ENCODE measurements around the gene HLA-DOB. TPM values are rescaled to one million over a fixed set of nuclear protein-coding genes. Genes with fewer than 3 reads are reported as not detected.
A peak's percentile ranks its signal among the peaks of the same experiment; 100 is the strongest.

HLA-DOB gene
- total RNA-seq, 1 donor from 2014 or later, result not detected

GRCh38 chr6:32842690-32843089 lies 25.9 kb upstream of the HLA-DOB start:
- no peak for TF ChIP-seq CTCF (IDR thresholded peaks at IDR 0.05; ENCODE audit: insufficient read depth, low read length, poor library complexity, severe bottlenecking)
- H3K4me3 ChIP-seq (ENCODE audit: low read depth, low read length), result no peak overlapping the region
- no peaks in the 10 kb centered on the region for H3K27me3 ChIP-seq (ENCODE audit: control insufficient read depth, insufficient read depth, low read length)
- DNase-seq (ENCODE audit: low read depth), result no peak
- no peaks in the 10 kb centered on the region for H3K36me3 ChIP-seq (ENCODE audit: control insufficient read depth, insufficient read depth, low read length)

GRCh38 chr6:32842021-32842650 lies 25.3 kb upstream of the HLA-DOB start:
- no peaks in the 10 kb centered on the region for H3K36me3 ChIP-seq (ENCODE audit: control insufficient read depth, insufficient read depth, low read length)
- no peak for DNase-seq (ENCODE audit: low read depth)
- no peak for TF ChIP-seq CTCF (IDR thresholded peaks at IDR 0.05; ENCODE audit: insufficient read depth, low read length, poor library complexity, severe bottlenecking)
- H3K4me3 ChIP-seq (ENCODE audit: low read depth, low read length), result no peak overlapping the region
- H3K27me3 ChIP-seq (ENCODE audit: control insufficient read depth, insufficient read depth, low read length), result no peaks in the 10 kb centered on the region

- no peak for DNase-seq (ENCODE audit: low read depth)
- no peak for TF ChIP-seq CTCF (IDR thresholded peaks at IDR 0.05; ENCODE audit: insufficient read depth, low read length, poor library complexity, severe bottlenecking)
- H3K27me3 ChIP-seq (ENCODE audit: control insufficient read depth, insufficient read depth, low read length), result no peaks in the 10 kb centered on the region
- no peaks in the 10 kb centered on the region for H3K36me3 ChIP-seq (ENCODE audit: control insufficient read depth, insufficient read depth, low read length)
- no peak overlapping the region for H3K4me3 ChIP-seq (ENCODE audit: low read depth, low read length)
Observed at GRCh38 chr6:32840604-32841246, 23.9 kb upstream of the HLA-DOB start.

- no peak overlapping the region for H3K4me3 ChIP-seq (ENCODE audit: low read depth, low read length)
- no peaks in the 10 kb centered on the region for H3K36me3 ChIP-seq (ENCODE audit: control insufficient read depth, insufficient read depth, low read length)
- no peak for DNase-seq (ENCODE audit: low read depth)
- no peaks in the 10 kb centered on the region for H3K27me3 ChIP-seq (ENCODE audit: control insufficient read depth, insufficient read depth, low read length)
- no peak for TF ChIP-seq CTCF (IDR thresholded peaks at IDR 0.05; ENCODE audit: insufficient read depth, low read length, poor library complexity, severe bottlenecking)
Observed at GRCh38 chr6:32839356-32839755, 22.6 kb upstream of the HLA-DOB start.

- no peak for DNase-seq (ENCODE audit: low read depth)
- H3K4me3 ChIP-seq (ENCODE audit: low read depth, low read length), result peak within 1 kb of the TSS; percentile 93
- H3K36me3 ChIP-seq (ENCODE audit: control insufficient read depth, insufficient read depth, low read length), result no peaks in the 10 kb centered on the region
- TF ChIP-seq CTCF (IDR thresholded peaks at IDR 0.05; ENCODE audit: insufficient read depth, low read length, poor library complexity, severe bottlenecking), result peak; percentile 99
- H3K27me3 ChIP-seq (ENCODE audit: control insufficient read depth, insufficient read depth, low read length), result no peaks in the 10 kb centered on the region
Observed at GRCh38 chr6:32838114-32838958, 21.5 kb upstream of the HLA-DOB start, which contains the start of gene TAP2. TSS of gene TAP2 (minus strand) at chr6:32838739. CDS start at chr6:32838233, 506 bp downstream.

All from kidney epithelial cell (primary cell).